Measurements from ENCODE around the gene C10orf62.
"Not testable (repeated sequence)": the region's sequence is repeated elsewhere in the genome, so short reads cannot be mapped to it uniquely, and the experiment has no call there.

The C10orf62 gene

GRCh38 chr10:97632949-97633884 is 43.7 kb downstream of the C10orf62 start, which contains the start of gene MORN4:
Gene MORN4 (minus strand): TSS chr10:97633500. CDS start chr10:97619653, 13,847 bp downstream.
- DNase-seq: peak; percentile 84

DNA sequence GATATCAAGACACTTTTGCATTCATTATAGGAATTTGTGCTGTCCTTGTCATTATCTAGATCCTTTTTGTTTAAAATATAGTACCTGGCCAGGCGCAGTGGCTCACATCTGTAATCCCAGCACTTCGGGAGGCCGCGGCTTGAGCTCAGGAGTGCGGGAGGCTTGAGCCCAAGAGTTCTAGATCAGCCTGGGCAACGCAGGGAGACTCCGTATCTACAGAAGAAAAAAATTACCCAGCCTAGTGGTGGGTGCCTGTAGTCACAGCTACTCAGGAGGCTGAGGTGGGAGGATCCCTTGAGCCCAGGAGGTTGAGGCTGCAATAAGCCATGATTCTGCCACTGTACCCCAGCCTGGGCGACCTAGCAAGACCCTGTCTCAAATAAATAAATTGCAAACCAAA is 44.4 kb downstream of the C10orf62 start:
- no peak for DNase-seq

- no peak for DNase-seq
These were observed 46.1 kb downstream of the C10orf62 start for GRCh38 chr10:97635577-97635976.

DNA sequence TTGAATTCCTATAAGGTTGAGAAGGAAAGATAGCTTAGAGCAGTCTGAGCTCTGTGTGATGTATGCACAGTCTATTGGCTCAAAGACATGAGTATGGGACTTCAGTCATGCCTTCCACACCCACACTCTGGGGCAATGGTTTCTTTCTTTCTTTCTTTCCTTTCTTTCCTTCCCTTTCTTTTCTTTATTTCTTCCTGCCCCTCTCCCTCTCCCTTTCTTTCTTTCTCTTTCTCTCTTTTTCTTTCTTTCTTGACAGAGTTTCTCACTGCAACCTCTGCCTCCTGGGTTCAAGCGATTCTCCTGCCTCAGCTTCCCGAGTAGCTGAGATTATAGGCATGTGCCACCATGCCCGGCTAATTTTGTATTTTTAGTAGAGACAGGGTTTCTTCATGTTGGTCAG is 49.6 kb downstream of the C10orf62 start:
- DNase-seq: not testable (repeated sequence)

- DNase-seq: peak; percentile 98
These were observed 50.8 kb downstream of the C10orf62 start, which contains the start of gene PI4K2A for GRCh38 chr10:97640174-97640867. Gene PI4K2A (plus strand): TSS chr10:97640671. CDS start chr10:97640743, 72 bp downstream.

Data from GDM1 (cell line).